SK-N-DZ (cell line): Measurements from ENCODE around the gene RNMT.
"Not testable (repeated sequence)": the region's sequence is repeated elsewhere in the genome, so short reads cannot be mapped to it uniquely, and the experiment has no call there.

Experiments used
- DNase-seq: peaks from one replicate; pipeline ENCODE4 v3.0.0-alpha.2; 2015; ENCODE audit warnings: low spot score

The RNMT gene

DNA sequence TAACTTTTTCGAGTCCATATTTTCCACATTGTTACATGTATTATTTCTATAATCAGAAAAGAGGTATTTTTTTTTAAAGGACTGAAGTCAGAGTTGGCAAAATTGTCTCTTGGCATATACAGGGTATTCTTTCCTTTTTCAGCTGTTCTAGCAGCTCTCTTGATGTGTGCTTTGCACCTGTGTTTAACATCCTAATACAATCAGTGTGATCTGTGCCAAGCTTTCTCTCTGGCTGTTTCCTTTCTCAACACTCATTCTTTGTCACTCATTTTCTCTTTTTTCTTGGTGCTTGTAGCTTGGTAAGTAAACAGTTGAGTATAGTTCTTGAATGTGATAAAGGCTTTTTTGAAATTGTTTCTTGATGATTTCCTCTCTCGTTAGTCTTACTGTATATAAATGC lies 9.2 kb downstream of the RNMT start:
- no peak for DNase-seq

DNA sequence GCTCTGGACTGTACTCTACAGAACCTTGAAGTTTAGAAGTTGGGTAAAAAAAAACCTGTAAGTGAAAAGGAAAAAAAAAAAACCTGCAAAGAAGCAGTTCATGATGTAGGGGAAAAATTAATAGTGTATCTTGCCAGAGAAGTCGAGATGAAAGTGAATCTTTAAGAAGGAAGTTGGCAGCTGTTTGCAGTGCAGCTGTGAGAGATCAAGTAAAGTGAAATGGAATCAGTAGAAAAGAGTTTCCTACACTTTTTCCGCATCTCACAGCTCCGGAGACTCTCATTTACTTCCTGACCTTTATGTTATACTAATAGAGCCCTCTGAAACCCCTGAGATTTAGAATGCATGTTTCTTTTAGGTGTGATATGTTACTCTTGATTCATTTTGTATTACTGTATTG lies 19.2 kb downstream of the RNMT start:
- no peak for DNase-seq

DNA sequence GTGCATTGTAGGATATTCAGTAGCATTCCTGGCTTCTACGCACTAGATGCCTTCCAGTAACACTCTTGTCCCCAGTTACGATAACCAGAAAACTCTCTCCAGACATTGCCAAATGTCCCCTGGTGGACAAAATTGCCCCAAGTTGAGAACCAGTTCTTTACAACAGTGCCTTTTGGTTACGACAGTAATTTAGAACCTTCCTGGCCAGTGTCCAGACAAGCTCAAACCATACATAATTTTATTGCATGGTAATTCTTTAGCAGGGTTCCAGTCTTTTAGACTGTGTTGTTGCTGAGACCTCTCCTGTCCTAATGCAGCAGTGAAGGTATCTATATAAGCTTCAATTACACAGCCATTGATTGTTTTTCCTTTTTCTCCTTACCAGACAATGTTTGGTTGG lies 20.2 kb downstream of the RNMT start:
- no peak for DNase-seq

DNA sequence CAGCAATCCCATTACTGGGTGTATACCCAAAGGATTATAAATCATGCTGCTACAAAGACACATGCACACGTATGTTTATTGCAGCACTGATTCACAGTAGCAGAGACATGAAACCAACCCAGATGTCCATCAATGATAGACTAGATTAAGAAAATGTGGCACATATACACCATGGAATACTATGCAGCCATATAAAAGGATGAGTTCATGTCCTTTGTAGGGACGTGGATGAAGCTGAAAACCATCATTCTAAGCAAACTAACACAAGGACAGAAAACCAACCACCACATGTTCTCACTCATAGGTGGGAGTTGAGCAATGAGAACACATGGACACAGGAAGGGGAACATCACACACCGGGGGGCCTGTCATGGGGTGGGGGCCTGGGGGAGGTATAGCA lies 25.1 kb downstream of the RNMT start:
- not testable (repeated sequence) for DNase-seq

DNA sequence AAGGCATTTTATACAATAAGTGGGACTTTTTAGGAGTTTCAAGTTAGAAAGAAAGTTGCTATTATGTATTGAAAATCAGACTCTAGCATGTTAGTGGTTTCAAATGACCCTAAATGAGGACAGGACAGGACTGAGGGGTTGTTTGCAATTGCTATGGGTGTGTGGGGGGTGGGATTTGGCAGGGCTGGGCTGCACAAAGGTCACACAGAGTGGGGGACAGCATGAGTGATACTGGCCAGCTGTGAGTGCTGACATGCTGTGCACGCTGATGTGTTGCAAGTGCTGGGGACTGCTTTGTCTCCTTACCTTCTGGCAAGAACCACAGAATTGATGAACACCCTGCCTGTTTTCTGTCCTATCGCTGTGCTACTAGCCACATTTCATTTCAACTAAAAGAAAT lies 29.8 kb downstream of the RNMT start:
- DNase-seq: no peak

DNA sequence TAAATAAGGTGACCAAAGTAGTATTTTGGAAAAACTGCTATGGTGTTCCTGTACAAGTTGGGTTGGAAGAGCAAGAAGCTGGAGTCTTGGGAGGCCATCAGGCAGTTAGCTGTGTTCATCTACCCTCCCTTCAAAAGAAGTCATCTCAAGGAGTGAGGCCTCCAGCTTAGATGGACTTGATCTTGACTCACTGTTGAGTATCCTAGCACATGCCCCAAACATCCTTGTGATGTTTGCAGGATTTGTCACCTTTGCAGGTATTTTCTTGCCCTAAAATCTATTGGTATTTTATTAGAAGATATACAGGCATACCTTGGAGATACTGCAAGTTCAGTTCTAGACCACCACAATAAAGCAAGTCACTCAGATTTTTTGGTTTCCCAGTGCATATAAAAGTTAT lies 30.2 kb downstream of the RNMT start:
- DNase-seq: no peak

DNA sequence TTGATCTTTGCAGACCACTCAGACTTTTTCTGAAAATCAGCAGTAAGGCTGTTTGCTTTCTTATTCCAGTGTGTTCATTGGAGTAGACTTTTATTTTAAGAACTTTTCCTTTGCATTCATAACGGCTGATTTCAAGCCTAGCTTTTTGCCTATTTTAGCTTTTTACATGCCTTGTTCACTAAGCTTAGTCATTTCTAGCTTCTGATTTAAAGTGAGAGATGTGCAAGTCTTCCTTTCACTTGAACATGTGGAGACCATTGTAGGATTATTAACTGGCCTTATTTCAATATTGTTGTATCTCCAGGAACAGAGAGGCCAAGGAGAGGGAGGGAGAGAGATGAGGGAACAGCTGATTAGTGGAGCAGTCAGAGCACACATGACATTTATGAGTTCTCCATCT lies 32.1 kb downstream of the RNMT start:
- no peak for DNase-seq

DNA sequence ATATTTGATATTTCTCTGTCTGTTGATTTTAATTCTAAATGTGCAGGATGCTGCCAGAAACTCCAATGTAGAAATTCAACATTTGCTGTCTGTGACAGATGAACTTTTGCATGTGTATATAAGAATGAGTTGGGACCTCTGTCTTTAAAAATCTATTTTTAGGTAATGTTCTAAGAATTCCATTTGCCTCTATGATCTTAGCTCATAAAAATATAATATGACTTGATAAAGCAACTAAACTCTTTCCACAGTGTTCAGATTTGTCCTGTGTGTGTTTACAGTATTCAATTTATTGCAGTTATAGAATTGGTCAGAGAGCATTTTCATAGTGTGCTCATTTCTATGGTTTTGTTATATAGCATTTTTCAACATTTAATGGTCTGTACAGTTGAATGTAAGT lies 33.6 kb downstream of the RNMT start:
- DNase-seq: no peak

DNA sequence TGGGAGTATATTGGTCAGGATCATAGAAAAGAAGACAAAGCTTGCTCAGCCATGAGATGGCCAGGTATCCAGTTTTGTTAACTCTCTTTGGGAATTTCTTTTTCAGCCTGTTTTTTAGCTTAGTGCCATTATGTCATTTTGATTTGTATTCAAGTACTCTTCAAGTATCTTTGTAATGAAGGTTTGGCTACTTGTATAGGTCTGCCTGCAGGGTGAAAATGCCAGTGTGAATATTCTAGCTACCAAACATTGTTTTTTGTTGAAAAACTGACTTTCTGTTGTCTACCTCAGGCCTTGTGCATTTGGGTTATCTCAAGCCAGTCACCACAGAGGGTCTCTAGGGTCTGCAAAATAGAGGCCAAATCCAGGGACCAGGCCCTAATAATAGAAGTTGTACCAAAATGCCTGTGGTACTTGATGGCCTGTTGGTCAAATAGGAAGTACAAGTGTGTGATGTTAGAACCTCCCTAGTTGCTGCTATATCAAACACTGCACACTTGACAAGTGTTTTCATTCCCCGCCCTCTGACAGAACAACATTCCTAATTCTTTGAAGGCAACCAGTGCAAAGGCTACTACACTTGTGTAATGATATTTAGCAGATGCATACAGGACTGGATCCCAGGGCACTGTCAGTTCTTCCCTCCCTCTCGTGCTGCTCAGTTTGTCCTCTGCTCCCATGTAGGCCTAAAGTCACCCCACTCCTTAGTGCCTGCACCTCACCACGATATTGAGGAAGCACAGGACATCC lies 36.4 kb downstream of the RNMT start:
- DNase-seq: no peak

DNA sequence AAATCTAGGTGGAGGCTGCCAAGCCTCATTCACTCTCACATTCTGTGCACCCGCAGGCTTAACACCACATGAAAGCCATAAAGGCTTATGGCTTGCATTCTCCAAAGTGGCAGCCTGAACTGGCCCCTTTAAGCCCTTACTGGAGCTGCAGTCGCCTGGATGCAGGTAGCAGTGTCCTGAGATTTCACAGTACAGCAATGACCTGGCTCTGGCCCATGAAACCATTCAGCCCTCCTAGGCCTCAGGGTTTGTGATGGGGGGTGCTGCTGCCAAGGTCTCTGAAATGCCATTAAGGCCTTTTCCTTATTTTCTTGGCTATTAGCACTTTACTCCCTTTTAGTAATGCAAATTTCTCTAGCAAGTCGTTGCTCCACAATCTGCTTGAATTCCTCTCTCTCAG lies 48.6 kb downstream of the RNMT start:
- no peak for DNase-seq

DNA sequence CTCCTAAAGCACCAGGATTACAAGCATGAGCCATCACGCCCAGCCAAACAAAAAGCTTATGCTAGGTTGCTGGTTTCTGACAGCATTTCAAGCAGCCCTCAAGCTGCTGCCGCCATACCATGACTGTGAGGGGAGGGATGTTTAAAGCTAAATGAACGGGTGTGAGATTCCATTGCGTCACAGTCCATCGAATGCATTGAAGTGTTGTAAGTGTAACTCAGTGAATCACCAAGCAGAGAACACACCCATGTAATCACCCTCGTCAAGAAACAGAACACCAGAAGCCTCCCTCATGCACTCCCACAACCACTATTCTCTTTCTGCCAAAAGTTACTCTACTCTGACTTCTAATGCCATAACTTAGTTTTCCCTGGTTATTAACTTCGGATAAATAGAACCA lies 64.7 kb downstream of the RNMT start:
- DNase-seq: no peak

DNA sequence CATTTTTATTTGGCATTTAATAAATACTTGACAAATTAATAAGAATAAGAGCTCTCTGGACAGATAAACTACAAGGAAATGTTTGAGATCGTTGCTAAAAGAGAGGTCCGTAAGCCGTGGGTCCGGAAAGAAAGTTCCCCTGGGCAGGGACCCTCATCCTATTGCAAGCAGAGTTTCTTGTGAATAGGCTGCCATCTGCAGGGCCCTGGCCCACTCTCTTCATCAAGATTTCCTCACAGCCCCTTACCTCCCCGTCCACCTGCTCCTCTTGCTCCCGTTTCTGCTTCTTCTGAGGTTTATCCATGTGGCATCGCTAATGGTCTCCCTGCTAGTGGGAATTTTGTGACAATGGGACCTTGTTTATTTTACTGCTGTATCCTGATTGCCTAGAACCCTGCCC lies 67.3 kb downstream of the RNMT start:
- DNase-seq: no peak

DNA sequence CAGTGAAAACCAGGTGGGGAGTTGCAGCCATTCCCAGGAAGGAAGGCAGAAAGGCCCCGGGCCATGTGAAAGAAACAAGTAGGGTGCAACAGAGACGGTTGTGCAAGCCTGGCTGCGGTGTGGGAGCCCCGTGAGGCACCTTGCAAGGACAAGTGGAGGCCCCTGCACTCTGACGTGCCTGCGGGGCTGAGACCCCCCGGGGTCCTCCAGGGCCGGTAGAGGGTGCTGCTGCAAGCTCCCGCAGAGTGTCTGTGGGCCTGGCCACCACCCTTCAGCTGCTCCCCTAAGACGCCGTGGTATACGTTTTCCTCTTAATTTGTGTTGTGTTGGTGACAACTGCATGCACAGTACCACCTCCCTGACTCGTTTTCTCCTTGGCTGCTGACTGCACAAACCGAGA lies 70.0 kb downstream of the RNMT start:
- DNase-seq: no peak

DNA sequence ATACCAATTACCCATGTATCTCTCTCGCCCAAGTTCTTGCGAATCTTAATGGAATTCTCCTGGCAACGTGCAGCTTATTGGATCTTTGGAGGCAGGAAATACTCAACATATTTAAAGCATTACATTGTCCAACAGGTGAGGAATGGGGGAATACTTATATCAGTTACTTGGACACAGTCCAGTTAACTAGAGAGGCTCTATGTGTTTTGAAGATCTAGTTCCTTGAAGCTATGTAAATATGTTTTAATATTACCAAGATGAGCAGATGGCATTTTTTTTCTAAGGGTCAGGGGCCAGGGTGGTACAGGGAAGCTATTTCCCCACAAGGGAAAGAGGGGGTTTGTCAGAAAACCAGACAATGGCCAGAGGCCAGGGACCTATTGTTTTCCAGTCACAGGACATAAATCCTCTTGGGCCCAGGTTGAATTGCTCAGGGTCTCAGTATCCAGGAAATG lies 70.7 kb downstream of the RNMT start:
- DNase-seq: no peak

DNA sequence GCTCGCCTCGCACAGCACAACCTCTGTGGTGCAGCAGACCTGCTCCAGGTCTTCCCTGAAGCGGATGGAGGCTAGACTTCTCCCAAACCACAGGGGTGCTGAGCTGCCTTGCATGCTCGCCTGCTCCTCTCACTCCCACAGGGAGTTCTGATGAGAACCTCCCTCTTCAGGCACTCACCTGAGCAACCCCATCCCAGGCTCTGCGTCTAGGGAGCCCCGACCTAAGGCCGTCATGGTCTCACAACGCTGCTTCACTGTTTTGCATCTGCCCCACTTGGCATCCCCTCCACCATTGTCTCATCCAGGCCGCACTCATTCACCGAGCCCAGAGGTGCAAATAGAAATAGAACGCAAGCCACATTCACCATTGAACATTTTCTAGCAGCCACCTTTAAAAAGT lies 72.9 kb downstream of the RNMT start:
- DNase-seq: no peak

DNA sequence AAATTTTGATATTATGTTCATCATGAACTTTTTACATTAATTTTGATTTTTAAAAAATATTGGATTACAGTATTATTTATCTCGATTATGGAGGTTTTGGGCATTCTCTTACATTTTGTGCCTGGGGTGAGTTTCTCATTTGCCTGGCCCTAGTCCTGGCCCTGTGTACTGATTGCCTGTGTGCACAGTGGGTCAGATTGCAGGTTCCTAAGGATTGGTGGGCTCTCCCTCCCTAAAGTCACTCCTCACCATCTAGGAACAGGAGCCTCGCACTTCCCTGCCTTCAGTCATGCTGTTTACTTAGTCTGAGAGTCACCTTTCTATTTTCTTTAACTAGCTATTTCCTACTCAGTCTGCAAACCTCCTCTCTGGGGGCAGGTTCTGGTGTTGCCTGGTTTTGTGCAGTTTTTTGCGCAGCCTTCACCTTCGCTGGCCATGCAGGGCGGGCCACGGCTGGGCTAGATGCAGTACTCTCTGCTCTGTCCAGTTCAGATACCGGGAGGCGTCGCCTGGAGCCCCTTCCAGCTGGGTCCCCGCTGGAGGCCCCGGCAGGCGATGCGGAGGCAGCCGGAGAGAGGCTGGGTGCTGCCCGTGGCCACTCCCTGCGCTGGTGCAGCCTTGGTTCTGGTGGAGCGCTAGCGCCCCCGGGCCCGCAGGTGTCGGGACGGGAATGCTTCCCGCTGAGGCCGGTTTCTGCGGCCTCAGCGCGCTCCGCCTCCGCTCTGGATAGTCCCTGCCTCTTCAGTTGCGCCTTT lies 74.2 kb downstream of the RNMT start:
- DNase-seq: peak; percentile 60

DNA sequence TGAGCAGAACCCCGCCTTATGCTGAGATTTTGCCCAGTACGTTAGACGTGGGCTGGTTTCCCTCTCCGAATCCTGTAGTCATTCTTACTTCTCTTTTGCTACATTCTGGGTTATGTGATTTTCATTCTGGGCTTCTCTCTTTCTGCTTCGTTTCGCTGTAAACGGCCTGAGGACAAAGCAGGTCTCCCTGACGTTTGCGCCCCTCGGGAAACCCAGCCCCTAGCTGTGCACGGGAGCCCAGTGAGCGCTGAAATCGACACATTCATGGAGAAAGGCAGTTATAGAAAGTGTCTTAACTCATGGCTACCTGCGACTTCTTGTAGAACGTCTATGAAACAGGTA lies 74.8 kb downstream of the RNMT start:
- no peak for DNase-seq

DNA sequence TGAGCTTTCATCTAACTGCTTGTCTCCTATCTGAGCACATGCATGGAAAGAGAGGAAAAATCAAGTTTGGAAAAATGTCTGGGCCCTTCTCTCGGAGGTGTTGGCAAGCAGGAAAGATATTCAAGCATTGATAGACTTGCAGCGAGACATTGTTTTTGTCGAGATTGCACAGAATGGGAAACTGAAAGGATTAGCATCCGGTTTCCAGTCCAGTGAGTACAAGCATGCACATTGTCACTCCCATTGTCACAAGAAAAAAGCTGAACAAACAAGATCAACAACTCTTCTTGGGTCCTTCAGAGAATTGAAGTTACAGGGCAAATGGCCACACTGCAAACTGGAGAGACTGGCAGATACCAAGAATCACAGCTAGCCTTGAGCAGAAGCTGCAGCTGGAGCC lies 77.8 kb downstream of the RNMT start:
- no peak for DNase-seq

DNA sequence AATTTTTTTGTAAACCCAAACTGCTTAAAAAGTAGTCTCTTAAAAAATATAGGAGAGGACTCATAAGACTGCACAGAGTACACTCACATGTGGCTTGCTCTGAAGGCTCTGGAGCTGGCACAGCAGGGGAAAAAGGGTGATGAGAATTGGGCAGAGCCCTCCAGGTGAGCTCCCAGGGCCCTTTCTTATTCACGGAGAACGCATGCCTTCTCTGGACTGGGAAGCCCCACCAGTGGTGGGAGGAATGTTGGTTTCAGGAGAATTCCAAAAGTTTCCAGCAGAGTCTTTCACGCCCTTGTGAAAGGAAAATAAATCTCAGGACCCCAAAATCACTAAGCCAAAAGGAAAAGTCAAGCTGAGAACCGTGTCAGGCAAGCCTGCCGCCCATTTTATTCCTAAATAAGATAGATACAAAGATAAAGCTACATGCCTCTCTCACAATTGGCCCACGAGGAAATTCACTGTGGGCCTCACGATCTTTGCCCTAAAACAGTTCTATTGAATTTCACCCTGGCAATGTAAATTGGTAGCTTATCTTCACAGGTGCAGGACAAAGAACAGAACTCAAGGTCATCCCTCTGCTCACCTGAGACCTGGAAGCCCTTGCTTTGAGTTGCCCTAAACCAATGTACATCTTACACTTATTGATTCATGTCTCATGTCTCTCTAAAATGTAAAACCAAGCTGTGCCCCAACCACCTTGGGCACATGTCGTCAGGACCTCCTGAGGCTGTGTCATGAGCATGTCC lies 82.0 kb downstream of the RNMT start:
- no peak for DNase-seq

DNA sequence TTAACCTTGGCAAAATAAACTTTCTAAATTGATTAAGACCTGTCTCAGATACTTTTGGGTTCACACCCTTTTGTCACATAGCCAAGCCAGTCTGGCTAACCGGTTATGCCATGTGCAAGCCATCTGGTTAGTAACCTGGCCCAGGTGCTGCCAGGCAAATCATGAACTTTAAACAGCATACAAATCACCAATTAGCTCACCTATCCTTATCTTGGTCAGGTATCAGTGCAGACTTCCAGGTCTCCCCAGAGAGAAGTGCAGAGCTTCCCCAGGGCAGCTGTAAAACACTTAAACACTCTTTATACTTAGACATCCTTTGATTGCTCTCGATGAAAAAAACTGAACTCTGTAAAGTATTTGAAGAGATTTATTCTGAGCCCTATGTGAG lies 82.6 kb downstream of the RNMT start:
- DNase-seq: no peak

DNA sequence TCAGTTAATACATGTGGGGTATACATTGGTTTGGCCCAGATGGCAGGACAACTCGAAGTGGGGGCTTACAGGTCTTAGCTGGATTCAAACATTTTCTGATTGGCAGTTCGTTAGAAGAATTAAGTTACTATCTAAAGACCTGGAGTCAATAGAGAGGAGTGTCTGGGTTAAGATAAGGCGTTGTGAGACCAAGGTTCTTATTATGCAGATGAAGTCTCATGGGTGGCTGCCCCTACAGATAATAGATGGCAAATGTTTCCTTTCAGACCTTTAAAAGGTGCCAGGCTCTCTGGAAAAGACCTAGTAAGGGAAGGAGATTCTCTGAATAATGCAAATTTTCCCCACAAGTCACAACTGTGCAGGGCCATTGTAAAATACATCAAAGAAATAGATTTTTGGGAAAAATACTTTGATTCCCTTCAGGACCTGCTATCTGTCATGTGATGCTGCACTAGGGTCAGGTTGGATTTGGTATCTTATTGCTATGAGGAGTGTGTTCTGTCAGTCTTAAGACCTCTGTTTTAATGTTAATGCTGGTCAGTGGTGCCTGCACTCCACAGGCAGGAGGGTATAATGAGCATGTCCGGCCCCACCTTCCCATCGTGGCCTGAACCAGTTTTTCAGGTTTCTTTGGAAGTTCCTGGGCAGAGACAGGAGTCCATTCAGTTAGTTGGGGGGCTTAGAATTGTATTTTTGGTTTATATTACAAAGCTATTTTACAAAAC lies 83.2 kb downstream of the RNMT start:
- no peak for DNase-seq

DNA sequence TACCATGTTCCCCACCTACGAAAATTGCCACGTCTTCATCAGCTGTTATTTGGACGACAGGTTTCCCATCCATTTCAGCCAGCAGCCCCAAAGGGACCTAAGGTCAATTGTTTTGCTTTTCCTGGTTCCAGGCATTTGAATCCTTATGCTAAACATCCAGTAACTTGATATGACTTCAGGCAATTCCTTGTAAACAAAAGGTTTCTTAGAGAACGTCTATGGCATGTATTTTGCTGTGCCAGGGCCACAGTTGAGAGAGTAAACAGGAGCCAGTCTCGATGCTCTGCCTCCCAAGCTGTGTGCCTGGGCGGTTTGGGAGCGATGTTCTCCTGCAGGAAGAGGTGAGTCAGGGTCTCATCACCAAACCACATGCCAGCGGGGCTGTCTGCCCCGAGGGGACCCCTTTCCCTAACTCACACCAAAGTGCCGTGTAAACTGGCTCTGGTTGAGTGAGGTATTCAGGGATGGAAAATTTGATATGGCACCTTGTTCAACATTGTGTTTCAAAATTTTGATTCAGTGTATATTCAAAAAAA lies 84.5 kb downstream of the RNMT start:
- DNase-seq: no peak
